Uterus (tissue), 4 donors: ENCODE data around the gene ABCG1. TPM values are rescaled to one million over a fixed set of nuclear protein-coding genes. Genes with fewer than 3 reads are reported as not detected.

Experiments used
- DNase-seq, 2 donors: peaks; one replicate each; pipeline ENCODE4 v3.0.0-alpha.2; 2019 to 2020
- H3K27ac ChIP-seq, 2 donors: fragments of 200-600 bp; sonication (generic); 1 replicate in 1 of 2; 2 replicates in 1 of 2; pipeline ENCODE4 v1.5.1; 2016 to 2018
- H3K27me3 ChIP-seq, 2 donors: fragments of 200-600 bp; sonication (generic); one replicate each; pipeline ENCODE4 v1.5.1; 2018 to 2019; ENCODE audit warnings: control low read depth in 1 of 2
- H3K36me3 ChIP-seq, 2 donors: fragments of 200-600 bp; sonication (generic); one replicate each; pipeline ENCODE4 v1.5.1; 2019; ENCODE audit warnings: control low read depth in 1 of 2
- H3K4me1 ChIP-seq, 2 donors: fragments of 200-600 bp; sonication (generic); one replicate each; pipeline ENCODE4 v1.5.1; 2018 to 2019; ENCODE audit warnings: control low read depth in 1 of 2
- H3K4me3 ChIP-seq, 2 donors: fragments of 200-600 bp; sonication (generic); 1 replicate in 1 of 2; 2 replicates in 1 of 2; pipeline ENCODE4 v1.5.1; 2018 to 2019; ENCODE audit warnings: mild to moderate bottlenecking in 1 of 2
- H3K9me3 ChIP-seq, 2 donors: fragments of 200-600 bp; sonication (generic); one replicate each; pipeline ENCODE4 v1.5.1; 2019; ENCODE audit warnings: control low read depth in 1 of 2
- CTCF ChIP-seq, 4 experiments: fragments of 200-600 bp in 2 of 4; fragments of 450-650 bp in 2 of 4; sonication (generic) in 2 of 4; IDR thresholded peaks; one replicate each; pipeline ENCODE4 v1.5.1; 2016 to 2019; ENCODE audit warnings: antibody characterized with exemption in 4 of 4, mild to moderate bottlenecking in 2 of 4, moderate library complexity in 1 of 4
- POLR2A ChIP-seq, 2 donors: fragments of 450-650 bp; IDR thresholded peaks; one replicate each; pipeline ENCODE4 v1.6.1; 2016; ENCODE audit warnings: antibody characterized with exemption in 2 of 2, mild to moderate bottlenecking in 1 of 2, moderate library complexity in 1 of 2
- intact Hi-C: fragments of 100-400 bp; cut with DNase I; formaldehyde crosslinking; loops from one replicate; pipeline ENCODE4 v1.15.1; 2023; ENCODE audit warnings: low total_unique reads
- total RNA-seq, 4 donors: library from RNA; depleted of rRNA in 3 of 4; stranded (reverse); fragments of >200 nt in 3 of 4; gene quantifications; one replicate each; pipeline versions ENCODE4 v1.1.0 to v1.2.4, GENCODE V29; 2014 to 2023
- donor health status: DM: yes; HTN: yes; CAD: no.

Gene ABCG1
- total RNA-seq, 4 donors from 2014 or later: 11.8 to 51.7 (median 18.4) TPM

DNA sequence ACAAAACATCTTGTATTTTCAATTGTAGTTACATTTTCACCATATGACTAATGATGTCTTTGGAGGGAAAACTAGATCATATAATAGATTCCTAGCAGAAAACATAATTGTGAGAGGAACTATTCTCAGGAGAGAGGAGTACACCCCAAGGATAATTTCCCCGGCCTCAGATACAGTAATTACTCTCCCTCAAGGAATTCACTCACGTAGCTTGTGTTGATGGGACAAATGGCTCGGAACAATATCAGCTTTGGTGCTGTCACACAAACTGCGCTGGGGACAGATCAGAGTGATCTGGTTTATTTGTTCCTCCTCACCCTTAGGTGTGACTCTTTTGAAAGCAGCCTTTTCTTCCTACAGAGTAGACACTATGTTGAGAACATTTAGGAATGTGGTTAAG is 11.2 kb downstream of the ABCG1 start:
- no peak overlapping the region for H3K4me3 ChIP-seq
- H3K9me3 ChIP-seq: no peaks in the 10 kb centered on the region
- intact Hi-C loops: no loop called here
- TF ChIP-seq CTCF (IDR thresholded peaks at IDR 0.05) (no peak), POLR2A (IDR thresholded peaks at IDR 0.05) (no peak)
- H3K27ac ChIP-seq: no peak overlapping the region
- H3K36me3 ChIP-seq: no peaks in the 10 kb centered on the region
- no peak for DNase-seq
- no peaks in the 10 kb centered on the region for H3K27me3 ChIP-seq
- peaks cover 0 to 17% of the 10 kb centered on the region in 2 donors for H3K4me1 ChIP-seq

- Histone ChIP-seq H3K4me3 (no peak overlapping the region), H3K36me3 (no peaks in the 10 kb centered on the region), H3K9me3 (no peaks in the 10 kb centered on the region), H3K4me1 (peaks cover 0 to 17% of the 10 kb centered on the region in 2 donors), H3K27me3 (no peaks in the 10 kb centered on the region), H3K27ac (no peak overlapping the region)
- intact Hi-C loops: no loop called here
- no peak for DNase-seq
- TF ChIP-seq CTCF (IDR thresholded peaks at IDR 0.05): no peak
- no peak for TF ChIP-seq POLR2A (IDR thresholded peaks at IDR 0.05)
These were observed 11.7 kb downstream of the ABCG1 start for GRCh38 chr21:42230636-42231035.

DNA sequence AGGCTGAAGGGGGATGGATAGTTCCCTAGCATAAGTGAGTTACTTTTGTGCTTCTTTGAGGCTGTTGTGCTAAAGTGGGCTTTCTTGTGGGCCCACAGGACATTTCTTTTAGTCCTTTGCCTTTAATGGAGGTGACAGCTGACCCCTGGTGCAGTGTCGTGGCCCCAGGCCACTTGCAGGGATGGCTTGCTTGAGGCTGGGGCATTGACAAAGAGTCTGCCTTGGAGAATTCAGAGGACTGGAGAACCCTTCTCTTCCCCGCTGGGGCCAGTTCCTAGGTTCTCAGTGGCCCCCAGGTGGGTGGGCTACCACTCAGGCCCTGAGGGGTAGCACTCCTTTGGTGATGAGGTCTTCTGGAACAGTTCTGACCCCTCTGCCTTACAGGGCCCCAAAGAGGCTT is 12.8 kb downstream of the ABCG1 start:
- no peaks in the 10 kb centered on the region for H3K27me3 ChIP-seq
- no peaks in the 10 kb centered on the region for H3K36me3 ChIP-seq
- no peak overlapping the region for H3K4me3 ChIP-seq
- TF ChIP-seq CTCF (IDR thresholded peaks at IDR 0.05) (no peak), POLR2A (IDR thresholded peaks at IDR 0.05) (no peak)
- peaks cover 0 to 17% of the 10 kb centered on the region in 2 donors for H3K4me1 ChIP-seq
- no peaks in the 10 kb centered on the region for H3K9me3 ChIP-seq
- intact Hi-C loops: no loop called here
- H3K27ac ChIP-seq: peak overlapping the region in 1 of 2 donors; percentile 18
- DNase-seq: no peak

- Histone ChIP-seq H3K36me3 (no peaks in the 10 kb centered on the region), H3K4me1 (peaks cover 0 to 17% of the 10 kb centered on the region in 2 donors), H3K9me3 (no peaks in the 10 kb centered on the region), H3K27me3 (no peaks in the 10 kb centered on the region), H3K4me3 (no peak overlapping the region), H3K27ac (peak overlapping the region; percentile 73 to 79)
- TF ChIP-seq POLR2A (IDR thresholded peaks at IDR 0.05) (no peak), CTCF (IDR thresholded peaks at IDR 0.05) (no peak)
- intact Hi-C loops: no loop called here
- DNase-seq: no peak
These were observed 13.4 kb downstream of the ABCG1 start for GRCh38 chr21:42232176-42232825.

DNA sequence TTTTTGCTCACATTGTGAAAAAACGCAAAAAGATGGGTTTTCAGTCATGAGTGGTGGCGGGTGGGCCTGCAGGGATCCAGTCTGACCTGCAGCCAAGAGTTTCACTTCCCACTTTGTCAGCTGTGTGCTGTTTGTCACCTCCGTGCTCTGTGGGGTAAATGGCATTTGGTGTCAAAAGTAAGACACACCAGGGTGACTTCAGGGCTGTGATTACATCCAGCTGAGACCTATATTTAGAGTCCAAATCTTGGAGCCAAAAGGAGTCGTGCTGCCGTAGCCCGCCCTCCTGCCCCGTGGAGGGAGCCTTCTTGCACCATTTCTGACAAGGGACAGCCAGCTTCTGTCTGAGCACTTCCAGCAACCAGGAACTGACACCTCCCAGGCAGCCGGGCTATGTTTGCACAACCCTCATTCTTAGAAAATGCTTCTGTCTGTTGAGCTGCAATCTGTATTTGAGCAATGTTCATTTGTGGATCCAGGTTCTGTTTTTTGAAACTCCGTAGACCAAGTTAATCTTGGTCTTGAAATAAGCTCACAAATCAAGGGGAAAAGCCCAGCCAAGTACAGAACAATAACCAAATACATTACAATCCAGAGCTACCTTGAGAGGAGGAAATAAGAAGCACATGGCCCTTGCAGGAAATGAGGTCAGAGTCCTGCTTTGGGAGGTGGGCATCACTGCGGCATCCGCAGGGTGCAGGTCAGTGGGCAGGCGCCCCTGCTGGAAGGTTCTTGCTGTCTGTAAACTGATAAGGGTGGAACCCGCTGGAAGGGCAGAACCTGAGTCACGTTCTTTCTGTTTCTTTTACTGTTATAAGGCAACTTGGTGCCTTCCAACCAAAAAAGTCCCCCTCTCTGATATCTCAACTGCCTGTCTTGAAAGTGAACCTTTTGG is 14.4 kb downstream of the ABCG1 start:
- Histone ChIP-seq H3K27ac (peak overlapping the region; percentile 73 to 79), H3K36me3 (no peaks in the 10 kb centered on the region), H3K4me1 (peaks cover 0 to 17% of the 10 kb centered on the region in 2 donors), H3K27me3 (no peaks in the 10 kb centered on the region), H3K4me3 (no peak overlapping the region), H3K9me3 (no peaks in the 10 kb centered on the region)
- peak in 2 of 4 experiments; percentile 28 to 29 for TF ChIP-seq CTCF (IDR thresholded peaks at IDR 0.05)
- no peak for TF ChIP-seq POLR2A (IDR thresholded peaks at IDR 0.05)
- peak; percentile 70 to 72 for DNase-seq
- intact Hi-C loops: no loop called here
